AG04449 (cell line): ENCODE results near the gene EEF1G.

Experiments used
- CTCF ChIA-PET: fragments of 350-600 bp; formaldehyde crosslinking; extraction: SDS; loops from one replicate; lab custom pipeline; 2021; ENCODE audit warnings: antibody characterized with exemption; lab: Yijun Ruan, JAX
- POLR2A ChIA-PET: fragments of 400-600, 350-600 bp; formaldehyde crosslinking; extraction: SDS; loops from one replicate; lab custom pipeline; 2020; ENCODE audit warnings: antibody characterized with exemption, inconsistent platforms; lab: Yijun Ruan, JAX
- DNase-seq: peaks from one replicate; pipeline ENCODE4 v3.0.0-alpha.2; 2010; ENCODE audit warnings: low read depth, low spot score
- H3K4me3 ChIP-seq: 2 replicates; pipeline ENCODE4 v1.5.1; 2011; ENCODE audit warnings: low read depth, mild to moderate bottlenecking, control low read depth, low read length
- CTCF ChIP-seq: IDR thresholded peaks from one replicate; pipeline ENCODE4 v1.5.1; 2011; ENCODE audit warnings: mild to moderate bottlenecking, moderate library complexity, low read length, control low read depth, inconsistent platforms; ENCODE audit not compliant: insufficient read depth; ENCODE audit errors: missing control alignments

The EEF1G gene

GRCh38 chr11:62535802-62536201, 37.9 kb downstream of the EEF1G start:
- ChIA-PET CTCF (interaction anchor here (1.0 to 16.0 kb wide), 4 partner anchors 9 to 143 kb away, joined by 3 to 320 read pairs (median 96); partner anchors contain the start of gene SCGB1A1), POLR2A (interaction anchor here (1.6 to 1.8 kb wide), 2 partner anchors 11 to 25 kb away, joined by 3 to 4 read pairs; partner anchors contain the start of gene AHNAK)
- H3K4me3 ChIP-seq: no peak overlapping the region
- TF ChIP-seq CTCF: no peak
- DNase-seq: no peak

GRCh38 chr11:62534779-62535545, 38.7 kb downstream of the EEF1G start:
- CTCF ChIA-PET: interaction anchor here (1.0 to 16.0 kb wide), 5 partner anchors 8 to 142 kb away, joined by 3 to 320 read pairs (median 7); partner anchors contain the start of gene SCGB1A1
- no peak for TF ChIP-seq CTCF
- H3K4me3 ChIP-seq: no peak overlapping the region
- no peak for DNase-seq
- POLR2A ChIA-PET: interaction anchor here (0.7 to 1.8 kb wide), 4 partner anchors 12 to 92 kb away, joined by 3 to 4 read pairs (median 3); partner anchors contain the start of gene AHNAK

GRCh38 chr11:62532096-62532495, 41.6 kb downstream of the EEF1G start:
- POLR2A ChIA-PET: no interaction called here
- TF ChIP-seq CTCF: no peak
- H3K4me3 ChIP-seq: no peak overlapping the region
- CTCF ChIA-PET: interaction anchor here (0.7 to 1.7 kb wide), 2 partner anchors 10 to 107 kb away, joined by 3 to 6 read pairs; no protein-coding TSS in a partner anchor
- no peak for DNase-seq

- no peak for TF ChIP-seq CTCF
- DNase-seq: no peak
- no peak overlapping the region for H3K4me3 ChIP-seq
- CTCF ChIA-PET: interaction anchor here (1.2 to 1.7 kb wide), 2 partner anchors 92 to 122 kb away, joined by 3 to 6 read pairs; no protein-coding TSS in a partner anchor
- POLR2A ChIA-PET: no interaction called here
Observed at GRCh38 chr11:62516736-62517371, 56.8 kb downstream of the EEF1G start.

GRCh38 chr11:62514151-62514550, 59.5 kb downstream of the EEF1G start:
- DNase-seq: no peak
- ChIA-PET POLR2A (interaction anchor here (1.2 kb wide), 1 partner anchor 113 kb away, joined by 4 read pairs; no protein-coding TSS in a partner anchor), CTCF (interaction anchor here (0.6 to 1.5 kb wide), 5 partner anchors 19 to 113 kb away, joined by 3 to 9 read pairs (median 4); no protein-coding TSS in a partner anchor)
- H3K4me3 ChIP-seq: no peak overlapping the region
- no peak for TF ChIP-seq CTCF
